H1 (cell line): ENCODE measurements around the gene SEMA3D. TPM values are rescaled to one million over a fixed set of nuclear protein-coding genes. Genes with fewer than 3 reads are reported as not detected.

Source experiments
- KDM1A ChIP-seq: fragments of 200-600, 300-600 bp; sonication (generic); IDR thresholded peaks from 2 replicates; pipeline ENCODE4 v1.7.1; 2016; ENCODE audit warnings: mild to moderate bottlenecking, low read length, borderline replicate concordance
- polyA plus RNA-seq, 7 experiments: library from polyadenylated mRNA; depleted of rRNA in 3 of 7; stranded (reverse) in 5 of 7; unstranded in 2 of 7; fragments of >200 nt in 5 of 7; fragments of 200-250 nt in 2 of 7; gene quantifications; 1 replicate in 5 of 7; 2 replicates in 1 of 7; 4 replicates in 1 of 7; pipeline versions ENCODE4 v1.2.1 to v1.2.3, GENCODE V29; 2011 to 2013; ENCODE audit warnings: missing spikeins in 2 of 7, mixed read lengths in 2 of 7
- total RNA-seq: library from RNA; stranded (reverse); fragmentation: NEBNext Ultra II Directional; extraction: Animal tissue kit (Norgen Biotek cat#: 25700); gene quantifications from 2 replicates; pipeline ENCODE4 v1.2.1, GENCODE V29; 2021
- TF ChIP-seq, protein P1 (sequence below): fragments of 300-600 bp; sonication (generic); IDR thresholded peaks from 2 replicates; pipeline ENCODE4 v1.7.1; 2012; ENCODE audit warnings: low read length, moderate library complexity, mild to moderate bottlenecking, inconsistent platforms; ENCODE audit not compliant: insufficient replicate concordance

The SEMA3D gene
- total and polyA plus RNA-seq, 2 of the 8 experiments (the other 6 are each of a cell fraction or from before 2014, with no cell fraction given), result 1.6 to 3.5 TPM

DNA sequence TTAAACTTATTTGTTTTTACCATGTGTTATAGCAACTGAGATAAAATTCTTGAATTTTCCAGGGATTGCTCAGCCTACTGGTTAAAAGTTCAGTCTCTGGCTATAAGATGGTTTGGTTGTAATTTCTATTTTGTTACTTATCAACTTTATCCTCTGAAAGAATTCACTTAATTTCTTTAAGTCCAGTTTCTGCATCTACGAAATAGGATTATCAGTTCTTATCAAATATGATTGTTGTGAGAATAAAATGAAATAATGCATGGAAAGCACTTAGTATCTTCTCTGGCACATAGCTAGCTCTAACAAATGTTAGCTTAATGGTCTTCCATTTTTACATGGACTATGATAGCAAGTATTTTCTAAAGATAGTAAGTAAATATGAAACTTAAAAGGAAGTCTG is 53.3 kb downstream of the SEMA3D start (continued):
- TF ChIP-seq KDM1A, result no peak
- TF ChIP-seq, protein P1, sequence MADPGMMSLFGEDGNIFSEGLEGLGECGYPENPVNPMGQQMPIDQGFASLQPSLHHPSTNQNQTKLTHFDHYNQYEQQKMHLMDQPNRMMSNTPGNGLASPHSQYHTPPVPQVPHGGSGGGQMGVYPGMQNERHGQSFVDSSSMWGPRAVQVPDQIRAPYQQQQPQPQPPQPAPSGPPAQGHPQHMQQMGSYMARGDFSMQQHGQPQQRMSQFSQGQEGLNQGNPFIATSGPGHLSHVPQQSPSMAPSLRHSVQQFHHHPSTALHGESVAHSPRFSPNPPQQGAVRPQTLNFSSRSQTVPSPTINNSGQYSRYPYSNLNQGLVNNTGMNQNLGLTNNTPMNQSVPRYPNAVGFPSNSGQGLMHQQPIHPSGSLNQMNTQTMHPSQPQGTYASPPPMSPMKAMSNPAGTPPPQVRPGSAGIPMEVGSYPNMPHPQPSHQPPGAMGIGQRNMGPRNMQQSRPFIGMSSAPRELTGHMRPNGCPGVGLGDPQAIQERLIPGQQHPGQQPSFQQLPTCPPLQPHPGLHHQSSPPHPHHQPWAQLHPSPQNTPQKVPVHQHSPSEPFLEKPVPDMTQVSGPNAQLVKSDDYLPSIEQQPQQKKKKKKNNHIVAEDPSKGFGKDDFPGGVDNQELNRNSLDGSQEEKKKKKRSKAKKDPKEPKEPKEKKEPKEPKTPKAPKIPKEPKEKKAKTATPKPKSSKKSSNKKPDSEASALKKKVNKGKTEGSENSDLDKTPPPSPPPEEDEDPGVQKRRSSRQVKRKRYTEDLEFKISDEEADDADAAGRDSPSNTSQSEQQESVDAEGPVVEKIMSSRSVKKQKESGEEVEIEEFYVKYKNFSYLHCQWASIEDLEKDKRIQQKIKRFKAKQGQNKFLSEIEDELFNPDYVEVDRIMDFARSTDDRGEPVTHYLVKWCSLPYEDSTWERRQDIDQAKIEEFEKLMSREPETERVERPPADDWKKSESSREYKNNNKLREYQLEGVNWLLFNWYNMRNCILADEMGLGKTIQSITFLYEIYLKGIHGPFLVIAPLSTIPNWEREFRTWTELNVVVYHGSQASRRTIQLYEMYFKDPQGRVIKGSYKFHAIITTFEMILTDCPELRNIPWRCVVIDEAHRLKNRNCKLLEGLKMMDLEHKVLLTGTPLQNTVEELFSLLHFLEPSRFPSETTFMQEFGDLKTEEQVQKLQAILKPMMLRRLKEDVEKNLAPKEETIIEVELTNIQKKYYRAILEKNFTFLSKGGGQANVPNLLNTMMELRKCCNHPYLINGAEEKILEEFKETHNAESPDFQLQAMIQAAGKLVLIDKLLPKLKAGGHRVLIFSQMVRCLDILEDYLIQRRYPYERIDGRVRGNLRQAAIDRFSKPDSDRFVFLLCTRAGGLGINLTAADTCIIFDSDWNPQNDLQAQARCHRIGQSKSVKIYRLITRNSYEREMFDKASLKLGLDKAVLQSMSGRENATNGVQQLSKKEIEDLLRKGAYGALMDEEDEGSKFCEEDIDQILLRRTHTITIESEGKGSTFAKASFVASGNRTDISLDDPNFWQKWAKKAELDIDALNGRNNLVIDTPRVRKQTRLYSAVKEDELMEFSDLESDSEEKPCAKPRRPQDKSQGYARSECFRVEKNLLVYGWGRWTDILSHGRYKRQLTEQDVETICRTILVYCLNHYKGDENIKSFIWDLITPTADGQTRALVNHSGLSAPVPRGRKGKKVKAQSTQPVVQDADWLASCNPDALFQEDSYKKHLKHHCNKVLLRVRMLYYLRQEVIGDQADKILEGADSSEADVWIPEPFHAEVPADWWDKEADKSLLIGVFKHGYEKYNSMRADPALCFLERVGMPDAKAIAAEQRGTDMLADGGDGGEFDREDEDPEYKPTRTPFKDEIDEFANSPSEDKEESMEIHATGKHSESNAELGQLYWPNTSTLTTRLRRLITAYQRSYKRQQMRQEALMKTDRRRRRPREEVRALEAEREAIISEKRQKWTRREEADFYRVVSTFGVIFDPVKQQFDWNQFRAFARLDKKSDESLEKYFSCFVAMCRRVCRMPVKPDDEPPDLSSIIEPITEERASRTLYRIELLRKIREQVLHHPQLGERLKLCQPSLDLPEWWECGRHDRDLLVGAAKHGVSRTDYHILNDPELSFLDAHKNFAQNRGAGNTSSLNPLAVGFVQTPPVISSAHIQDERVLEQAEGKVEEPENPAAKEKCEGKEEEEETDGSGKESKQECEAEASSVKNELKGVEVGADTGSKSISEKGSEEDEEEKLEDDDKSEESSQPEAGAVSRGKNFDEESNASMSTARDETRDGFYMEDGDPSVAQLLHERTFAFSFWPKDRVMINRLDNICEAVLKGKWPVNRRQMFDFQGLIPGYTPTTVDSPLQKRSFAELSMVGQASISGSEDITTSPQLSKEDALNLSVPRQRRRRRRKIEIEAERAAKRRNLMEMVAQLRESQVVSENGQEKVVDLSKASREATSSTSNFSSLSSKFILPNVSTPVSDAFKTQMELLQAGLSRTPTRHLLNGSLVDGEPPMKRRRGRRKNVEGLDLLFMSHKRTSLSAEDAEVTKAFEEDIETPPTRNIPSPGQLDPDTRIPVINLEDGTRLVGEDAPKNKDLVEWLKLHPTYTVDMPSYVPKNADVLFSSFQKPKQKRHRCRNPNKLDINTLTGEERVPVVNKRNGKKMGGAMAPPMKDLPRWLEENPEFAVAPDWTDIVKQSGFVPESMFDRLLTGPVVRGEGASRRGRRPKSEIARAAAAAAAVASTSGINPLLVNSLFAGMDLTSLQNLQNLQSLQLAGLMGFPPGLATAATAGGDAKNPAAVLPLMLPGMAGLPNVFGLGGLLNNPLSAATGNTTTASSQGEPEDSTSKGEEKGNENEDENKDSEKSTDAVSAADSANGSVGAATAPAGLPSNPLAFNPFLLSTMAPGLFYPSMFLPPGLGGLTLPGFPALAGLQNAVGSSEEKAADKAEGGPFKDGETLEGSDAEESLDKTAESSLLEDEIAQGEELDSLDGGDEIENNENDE, result no peak
